ENCODE data around the gene HEG1.

The HEG1 gene

GRCh38 chr3:125050488-125051090, 5.2 kb downstream of the HEG1 start:
- no peak for DNase-seq (ENCODE audit: low read depth in 2 of 2)

- no peak for DNase-seq (ENCODE audit: low read depth in 2 of 2)
Observed at GRCh38 chr3:125048282-125048681, 7.5 kb downstream of the HEG1 start.

DNA sequence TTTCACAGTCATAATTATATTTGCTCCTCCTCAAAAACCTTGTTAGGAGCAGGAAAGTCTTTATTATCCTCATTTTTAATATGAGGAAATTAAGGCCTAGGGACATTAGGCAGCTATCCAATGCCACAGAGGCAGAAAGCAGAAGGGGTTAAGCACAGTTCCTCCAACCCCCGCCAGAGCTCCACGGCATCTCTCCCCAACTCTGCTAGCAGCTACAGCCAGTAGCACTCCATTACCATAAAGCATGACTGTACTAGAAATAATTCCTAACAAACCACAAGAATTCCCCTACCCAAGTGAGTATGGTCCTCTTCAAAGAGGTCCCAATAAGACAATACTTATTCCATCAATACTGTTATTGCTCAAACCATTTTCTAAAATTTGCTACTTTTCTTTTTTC, 9.8 kb downstream of the HEG1 start:
- DNase-seq (ENCODE audit: low read depth in 2 of 2), result no peak

DNA sequence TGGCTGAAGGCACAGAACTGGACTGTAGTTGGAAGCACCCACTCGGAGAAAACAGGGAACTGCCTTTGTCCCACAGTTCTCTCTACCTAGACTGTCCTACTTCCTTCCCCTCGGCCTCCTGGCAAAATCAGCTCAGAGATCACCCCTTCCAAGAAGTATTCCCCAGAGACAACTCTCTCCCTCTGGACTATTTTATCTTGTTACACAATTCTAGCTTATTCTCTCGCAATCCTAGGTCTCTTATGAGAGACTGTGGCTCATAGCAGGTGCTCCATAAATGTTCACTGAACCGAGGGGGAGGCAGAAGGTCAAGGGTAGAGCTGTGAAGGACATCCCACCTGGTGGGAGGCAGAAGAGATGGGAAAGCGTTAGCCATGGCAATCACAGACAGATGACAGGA, 10.6 kb downstream of the HEG1 start:
- DNase-seq (ENCODE audit: low read depth in 2 of 2), result no peak

- no peak for DNase-seq (ENCODE audit: low read depth in 2 of 2)
Observed at GRCh38 chr3:125043599-125044151, 12.1 kb downstream of the HEG1 start.

DNA sequence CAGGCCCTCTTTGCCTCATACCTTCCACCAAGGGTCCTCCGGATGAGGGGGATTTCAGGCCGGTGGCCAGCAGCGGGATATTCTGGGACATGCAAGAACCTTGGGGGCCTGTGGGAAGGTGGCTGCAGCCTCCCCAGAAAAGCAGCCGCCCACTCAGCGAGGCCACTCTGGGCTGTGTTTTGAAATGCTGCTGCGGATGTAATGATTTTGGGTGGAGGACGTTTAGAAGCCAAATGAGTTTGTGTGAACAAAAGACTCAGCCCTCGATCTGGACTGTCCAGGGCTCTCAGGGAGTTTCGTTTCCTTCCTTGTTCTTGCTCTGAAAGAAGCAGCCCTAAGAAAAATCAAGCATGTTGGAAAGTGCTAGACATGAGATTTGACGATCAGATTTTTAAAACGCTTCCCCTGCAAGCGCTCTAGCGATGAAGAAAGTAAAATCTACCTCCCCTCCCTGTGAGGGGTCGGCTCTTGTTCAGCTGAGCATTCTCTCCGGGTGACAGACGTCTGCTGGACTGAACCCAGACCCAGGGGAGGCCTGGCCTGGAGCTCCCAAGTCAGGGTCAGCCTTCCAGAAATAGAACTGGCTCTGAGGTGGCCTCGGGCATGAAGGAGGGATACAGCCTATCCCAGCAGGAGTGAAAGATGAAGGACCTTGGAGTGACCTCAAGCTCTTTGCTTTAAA, 12.9 kb downstream of the HEG1 start:
- DNase-seq (ENCODE audit: low read depth in 2 of 2), result no peak

DNA sequence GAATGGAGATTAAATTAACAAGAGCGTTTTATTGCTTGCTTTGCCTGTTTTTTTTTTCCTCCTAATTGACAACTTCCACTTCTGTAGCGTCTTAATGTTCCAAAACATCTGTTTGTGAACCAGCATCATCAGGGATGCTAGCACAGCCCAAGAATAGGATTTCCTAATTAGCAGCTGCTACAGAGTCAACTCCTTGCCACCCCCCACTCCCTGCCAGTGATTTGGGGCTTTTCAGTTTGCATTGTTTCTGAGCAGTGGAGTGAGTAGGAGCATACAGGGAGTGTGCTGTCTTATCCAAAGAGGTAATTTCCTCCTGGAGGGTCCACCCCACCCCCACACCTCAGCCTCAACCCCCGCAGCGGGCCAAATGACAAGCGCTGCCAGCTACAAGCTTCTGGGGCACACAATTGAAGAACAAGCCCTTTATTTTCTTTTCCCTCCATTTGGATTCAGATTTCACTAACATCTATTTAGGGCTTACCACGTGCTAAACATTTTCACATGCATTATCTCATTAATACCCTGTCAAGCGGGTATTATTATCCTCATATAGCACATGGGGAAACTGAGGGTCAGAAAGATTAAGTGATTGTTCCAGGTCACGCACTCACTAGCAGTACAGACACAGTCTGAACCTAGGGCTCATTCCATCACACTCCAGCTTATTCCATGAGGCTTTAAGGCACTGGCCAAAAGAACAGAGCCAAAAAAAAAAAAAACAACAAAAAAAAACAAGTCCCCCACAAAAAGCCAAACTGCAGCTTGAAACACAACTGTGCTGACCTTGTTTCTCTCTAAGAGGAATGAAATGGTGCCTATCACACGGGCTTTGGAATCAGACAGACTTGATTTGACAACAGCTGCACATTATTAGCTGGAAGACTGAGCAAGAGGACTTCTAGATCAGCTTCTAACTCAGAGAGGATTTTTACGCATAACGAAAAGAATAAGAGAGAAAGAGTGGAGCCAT, 16.4 kb downstream of the HEG1 start:
- no peak for DNase-seq (ENCODE audit: low read depth in 2 of 2)

- no peak for DNase-seq (ENCODE audit: low read depth in 2 of 2)
Observed at GRCh38 chr3:125037498-125038150, 18.2 kb downstream of the HEG1 start.

GRCh38 chr3:125035217-125035616, 20.6 kb downstream of the HEG1 start:
- no peak for DNase-seq (ENCODE audit: low read depth in 2 of 2)

DNA sequence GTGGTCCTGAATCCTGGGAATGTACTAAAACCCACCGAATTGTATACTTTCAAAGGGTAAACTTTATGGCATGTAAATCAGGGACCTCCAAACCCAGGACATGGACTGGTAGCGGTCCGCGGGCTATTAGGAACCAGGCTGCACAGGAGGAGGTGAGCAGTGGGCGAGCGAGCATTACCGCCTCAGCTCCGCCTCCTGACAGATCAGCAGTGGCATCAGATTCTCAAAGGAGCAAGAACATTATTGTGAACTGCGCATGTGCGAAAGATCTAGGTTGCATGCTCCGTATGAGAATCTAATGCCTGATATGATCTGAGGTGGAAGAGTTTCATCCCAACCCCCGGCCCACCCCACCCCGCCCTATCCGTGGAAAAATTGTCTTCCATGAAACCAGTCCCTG, 22.2 kb downstream of the HEG1 start:
- DNase-seq (ENCODE audit: low read depth in 2 of 2), result no peak

GRCh38 chr3:125033135-125033534, 22.7 kb downstream of the HEG1 start:
- no peak for DNase-seq (ENCODE audit: low read depth in 2 of 2)

- no peak for DNase-seq (ENCODE audit: low read depth in 2 of 2)
Observed at GRCh38 chr3:125032683-125033082, 23.1 kb downstream of the HEG1 start.

DNA sequence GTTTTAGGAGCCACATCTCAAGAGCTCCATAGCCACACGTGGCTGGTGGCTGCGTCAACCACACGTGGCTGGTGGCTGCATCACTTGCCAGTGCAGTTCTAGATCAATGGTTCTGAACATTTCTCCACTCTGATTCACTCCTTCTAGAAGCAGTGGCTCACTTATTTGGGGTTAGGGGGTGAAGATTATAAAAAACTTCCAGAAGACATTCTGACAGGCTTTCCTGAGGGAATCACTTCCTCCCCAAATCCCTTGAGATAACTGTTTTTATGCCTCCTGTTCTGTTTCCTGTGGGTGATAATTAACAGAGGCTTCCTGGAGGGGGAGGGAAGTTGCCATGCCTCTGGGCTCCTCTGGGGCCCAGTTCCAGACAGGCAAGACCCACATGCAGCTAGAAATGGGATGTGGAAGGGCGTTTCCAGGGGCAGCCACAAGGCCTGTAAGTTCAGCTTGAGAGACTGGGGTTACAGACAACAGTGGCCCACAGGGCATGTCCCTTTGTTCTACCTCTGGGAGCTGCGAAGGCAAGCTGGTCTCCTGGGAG, 23.6 kb downstream of the HEG1 start:
- no peak for DNase-seq (ENCODE audit: low read depth in 2 of 2)

DNA sequence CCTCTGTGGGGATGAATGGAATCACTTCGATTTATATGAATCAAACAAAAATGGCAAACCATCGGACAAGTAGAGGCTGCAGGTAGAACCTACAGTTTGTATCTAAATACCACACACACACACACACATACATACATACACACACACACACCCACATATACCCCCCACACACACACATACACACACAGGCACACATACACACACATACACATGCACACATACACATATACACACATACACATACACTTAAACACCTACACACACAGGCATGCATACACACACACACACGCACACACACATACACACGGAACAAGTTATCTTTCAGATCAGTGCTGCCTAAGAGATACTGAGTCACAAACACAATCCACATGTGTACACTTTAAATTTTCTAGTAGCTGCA, 24.3 kb downstream of the HEG1 start:
- DNase-seq (ENCODE audit: low read depth in 2 of 2), result no peak

DNA sequence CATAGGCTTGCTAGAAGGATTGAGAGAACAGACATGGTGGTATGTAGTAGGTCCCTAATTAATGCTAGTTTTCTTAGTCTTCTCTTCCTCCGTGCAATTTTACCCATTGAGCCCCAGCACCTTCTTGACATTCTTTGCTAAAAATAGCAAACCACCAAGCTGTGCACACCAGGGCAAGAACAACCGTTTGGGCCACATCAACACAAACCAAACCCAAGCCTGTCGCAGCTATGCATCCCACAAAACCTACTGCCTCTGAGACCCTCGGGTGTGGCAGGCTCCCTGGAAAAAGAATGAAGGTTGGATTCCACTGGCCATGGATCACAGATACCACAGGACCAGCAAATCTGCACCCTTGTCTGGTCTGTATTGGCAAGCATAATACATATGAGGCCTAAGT, 27.1 kb downstream of the HEG1 start:
- no peak for DNase-seq (ENCODE audit: low read depth in 2 of 2)

GRCh38 chr3:125025642-125026041, 30.2 kb downstream of the HEG1 start:
- DNase-seq (ENCODE audit: low read depth in 2 of 2), result no peak

DNA sequence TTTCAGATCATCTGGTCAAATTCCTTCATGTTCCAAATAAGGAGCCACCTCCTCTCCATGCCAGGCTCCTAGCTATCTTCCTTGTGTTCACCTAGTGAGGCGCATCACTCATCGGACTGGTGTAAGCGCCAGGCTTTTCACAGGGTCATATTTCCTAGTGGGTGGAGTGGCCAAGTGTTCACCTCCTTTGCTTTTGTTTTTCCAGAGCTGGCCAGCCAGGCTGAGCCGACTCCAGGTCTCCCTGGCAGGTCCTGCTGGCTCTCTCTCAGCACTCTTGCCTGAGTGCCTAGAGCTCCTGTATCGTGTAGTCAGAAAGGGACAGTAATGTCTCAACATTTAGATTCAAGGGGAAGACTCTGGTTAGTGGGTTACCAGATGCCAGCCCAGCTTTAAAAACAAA, 31.0 kb downstream of the HEG1 start:
- DNase-seq (ENCODE audit: low read depth in 2 of 2), result no peak

DNA sequence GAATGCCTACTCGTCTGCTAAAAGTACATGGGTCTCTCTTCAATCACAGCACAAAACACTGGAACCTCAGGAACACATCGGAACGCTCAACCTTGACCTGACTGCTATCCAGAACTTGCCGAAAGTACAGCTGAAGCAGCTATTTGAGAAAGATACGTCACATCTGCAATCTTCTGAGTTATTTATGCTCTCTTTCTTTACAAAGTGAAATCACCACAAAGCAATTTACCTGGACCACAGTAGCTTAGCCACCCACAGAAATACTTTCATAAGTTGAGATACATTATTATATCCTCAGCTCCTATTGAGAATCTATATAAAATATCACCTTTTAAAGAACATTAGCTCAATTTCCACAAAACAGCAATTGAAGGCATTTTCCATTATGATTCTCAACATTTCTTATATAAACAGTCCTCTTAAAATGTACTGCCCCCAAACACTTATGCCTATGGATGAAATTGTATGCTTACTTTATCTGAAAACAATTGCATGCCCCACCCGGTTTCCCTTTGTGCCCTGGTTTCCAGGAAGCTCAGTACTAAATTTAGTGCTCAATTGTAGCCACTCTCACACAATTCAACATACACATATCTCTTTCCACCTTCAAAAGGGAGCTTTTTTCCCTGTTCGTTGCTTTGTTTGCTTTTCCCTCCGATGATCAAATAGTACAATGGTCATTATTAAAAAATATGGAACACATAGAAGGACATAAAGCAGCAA, 31.8 kb downstream of the HEG1 start:
- DNase-seq (ENCODE audit: low read depth in 2 of 2), result no peak

DNA sequence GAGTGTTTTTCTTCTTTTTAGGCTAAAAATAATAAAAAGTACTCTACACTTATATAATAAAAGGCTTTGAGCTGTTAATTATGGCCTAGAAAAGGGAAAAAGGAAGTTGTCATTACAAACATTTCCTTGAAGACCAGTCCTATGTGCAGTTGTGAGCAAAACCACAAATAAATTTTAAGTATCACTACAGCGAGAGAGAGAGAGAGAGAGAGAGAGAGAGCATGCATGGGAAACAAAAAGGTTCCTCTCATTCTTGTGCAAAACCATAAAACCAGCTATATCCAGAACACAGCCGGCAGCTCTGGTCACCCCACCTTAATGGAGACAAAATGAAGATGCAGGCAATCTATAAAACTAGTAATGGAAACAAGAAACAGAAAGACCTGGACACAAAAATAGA, 33.6 kb downstream of the HEG1 start:
- no peak for DNase-seq (ENCODE audit: low read depth in 2 of 2)

DNA sequence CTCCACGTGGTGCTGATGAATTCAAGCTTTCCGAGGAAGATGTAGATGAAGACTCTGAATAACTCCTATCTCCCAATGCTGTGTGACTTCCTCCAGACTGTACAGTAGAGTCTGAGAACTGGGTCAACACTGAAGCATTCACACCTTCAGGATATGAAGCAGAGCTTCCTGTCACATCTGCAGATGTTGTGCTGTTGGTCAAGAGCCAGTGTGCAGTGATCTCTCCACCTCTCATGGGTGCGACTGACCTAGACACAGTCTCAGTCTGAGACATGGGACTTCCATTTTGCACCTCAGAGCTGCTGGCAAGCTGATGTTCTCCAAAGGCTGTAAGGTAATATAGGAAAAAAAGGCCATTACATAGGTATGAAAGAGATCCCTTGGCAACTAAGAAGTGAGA, 36.5 kb downstream of the HEG1 start:
- no peak for DNase-seq (ENCODE audit: low read depth in 2 of 2)

DNA sequence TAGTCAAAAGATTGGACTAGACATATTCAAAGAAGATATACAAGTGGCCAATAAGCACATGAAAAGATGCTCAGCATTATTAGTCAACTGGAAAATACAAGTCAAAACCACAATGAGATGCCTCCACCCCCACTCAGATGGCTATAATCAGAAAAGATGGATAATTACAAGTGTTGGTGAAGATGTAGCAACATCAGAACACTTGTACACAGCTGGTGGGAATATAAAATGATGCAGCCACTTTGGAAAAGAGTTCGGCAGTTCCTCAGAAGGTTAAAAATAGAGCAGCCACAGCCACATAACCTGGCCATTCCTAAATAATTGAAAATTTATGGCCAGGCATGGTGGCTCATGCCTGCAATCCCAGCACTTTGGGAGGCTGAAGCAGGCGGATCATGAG, 38.4 kb downstream of the HEG1 start:
- DNase-seq (ENCODE audit: low read depth in 2 of 2), result no peak
